GM13977 (cell line): ENCODE measurements around the gene NTRK2.

Experiments used
- DNase-seq: peaks from one replicate; pipeline ENCODE4 v3.0.0; 2012; ENCODE audit warnings: low spot score
- CTCF ChIP-seq: IDR thresholded peaks from 2 replicates; pipeline ENCODE4 v1.5.1; 2012; ENCODE audit warnings: mild to moderate bottlenecking, control low read depth; ENCODE audit not compliant: insufficient read depth; ENCODE audit errors: extremely low read depth, missing control alignments
- in situ Hi-C: fragments of 300-500 bp; cut with MboI; formaldehyde crosslinking; loops from one replicate; pipeline ENCODE4 v1.12.0; 2022; ENCODE audit warnings: low sequenced_read_pairs, low pct_unique_long_range_greater_than_20kb, mixed read lengths, inconsistent platforms; ENCODE audit not compliant: unreplicated experiment

Gene NTRK2

GRCh38 chr9:84718476-84718875 is 48.9 kb downstream of the NTRK2 start:
- no peak for TF ChIP-seq CTCF
- in situ Hi-C loops = no loop called here

GRCh38 chr9:84722388-84722989 is 53.0 kb downstream of the NTRK2 start:
- no peak for TF ChIP-seq CTCF
- no peak for DNase-seq
- in situ Hi-C loops = no loop called here

More at GRCh38 chr9:84718476-84718875, 48.9 kb downstream of the NTRK2 start:
- DNase-seq = no peak

- in situ Hi-C loops = no loop called here
- DNase-seq = no peak
- TF ChIP-seq CTCF = no peak
Measured at GRCh38 chr9:84723426-84723825, 53.9 kb downstream of the NTRK2 start.

GRCh38 chr9:84731696-84732095 is 62.2 kb downstream of the NTRK2 start:
- in situ Hi-C loops = no loop called here
- TF ChIP-seq CTCF = no peak
- DNase-seq = no peak

GRCh38 chr9:84736081-84736480 is 66.6 kb downstream of the NTRK2 start:
- no peak for TF ChIP-seq CTCF
- DNase-seq = no peak
- in situ Hi-C loops = no loop called here

GRCh38 chr9:84736536-84736935 is 67.0 kb downstream of the NTRK2 start:
- TF ChIP-seq CTCF = no peak
- in situ Hi-C loops = no loop called here
- DNase-seq = no peak
